Activated CD8-positive, alpha-beta memory T cell treated with anti-CD3 and anti-CD28 coated beads, Interleukin-2, amount 50 U/mL, for 1 hour (primary cell): ENCODE measurements around the gene DEXI.

Experiments used
- DNase-seq: peaks from one replicate; pipeline ENCODE4 v3.0.0-alpha.2; 2020; ENCODE audit errors: extremely low read depth

DEXI gene

DNA sequence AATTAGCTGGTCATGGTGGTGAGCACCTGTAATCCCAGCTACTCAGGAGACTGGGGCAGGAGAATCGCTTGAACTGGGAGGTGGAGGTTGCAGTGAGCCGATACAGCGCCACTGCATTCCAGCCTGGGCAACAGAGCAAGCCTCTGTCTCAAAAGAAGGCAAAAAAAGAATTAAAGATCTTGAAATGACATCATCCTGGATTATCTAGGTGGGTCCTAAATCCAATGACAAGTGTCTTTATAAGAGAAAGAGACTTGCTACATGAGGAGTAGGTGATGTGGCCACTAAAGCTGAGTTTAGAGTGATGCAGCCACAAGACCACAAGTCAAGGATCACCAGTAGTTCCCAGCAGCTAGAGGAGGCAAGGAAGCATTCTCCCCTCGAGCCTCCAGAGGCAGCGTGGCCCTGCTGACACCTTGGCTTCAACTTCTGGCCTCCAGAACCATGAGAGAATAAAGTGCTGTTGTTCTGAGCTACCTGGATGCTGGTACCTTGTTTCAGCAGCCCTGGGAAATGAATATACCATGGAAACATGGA is 49.4 kb downstream of the DEXI start:
- no peak for DNase-seq

DNA sequence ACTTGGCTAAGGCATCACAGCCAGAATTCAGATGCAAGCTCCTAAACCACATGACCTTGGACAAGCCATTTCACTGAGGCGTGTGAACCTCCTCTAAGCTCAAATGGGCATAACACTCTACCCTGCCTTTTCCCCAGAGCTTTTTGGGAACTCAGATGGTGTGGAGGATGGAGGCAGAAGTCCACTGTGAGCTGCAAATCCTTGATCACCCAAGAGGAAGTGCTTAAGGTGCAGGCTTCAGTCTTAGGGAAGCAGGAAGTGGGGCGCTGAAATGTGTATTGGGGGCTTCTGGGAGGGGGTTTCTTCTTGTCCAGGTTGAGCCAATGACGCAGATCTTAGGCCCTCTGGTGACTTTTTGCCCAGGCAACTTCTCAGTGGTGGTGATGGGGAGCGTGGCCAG is 52.4 kb downstream of the DEXI start:
- no peak for DNase-seq

DNA sequence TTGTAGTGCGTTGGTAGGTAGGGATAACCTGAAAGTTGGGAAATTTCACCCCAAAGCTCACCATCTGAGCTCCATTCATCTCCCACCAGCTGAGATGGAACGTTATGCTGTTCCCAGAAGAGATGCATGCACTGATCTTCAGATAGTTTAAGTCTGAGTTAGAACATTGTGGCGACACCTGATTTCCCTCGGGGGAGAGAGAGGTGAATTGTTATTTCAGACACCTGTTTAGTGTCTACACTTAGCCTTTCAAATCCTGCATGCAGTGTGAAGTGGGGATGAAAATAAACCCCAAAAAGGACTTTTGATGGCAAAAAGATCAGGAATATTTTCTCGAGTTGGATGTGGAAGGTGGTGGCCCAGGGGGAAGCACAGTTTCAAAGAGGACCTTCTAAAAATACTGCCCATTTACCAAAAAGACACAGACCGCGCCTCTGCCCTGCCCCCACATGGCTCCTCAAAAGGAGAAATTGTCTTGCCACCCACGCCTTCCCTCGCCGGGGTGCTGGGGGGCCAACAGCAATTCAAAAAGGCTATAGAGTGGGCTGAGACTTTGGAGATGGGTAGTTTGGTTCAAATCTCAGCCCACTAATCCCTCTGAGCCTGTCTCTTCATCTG is 53.8 kb downstream of the DEXI start:
- no peak for DNase-seq

DNA sequence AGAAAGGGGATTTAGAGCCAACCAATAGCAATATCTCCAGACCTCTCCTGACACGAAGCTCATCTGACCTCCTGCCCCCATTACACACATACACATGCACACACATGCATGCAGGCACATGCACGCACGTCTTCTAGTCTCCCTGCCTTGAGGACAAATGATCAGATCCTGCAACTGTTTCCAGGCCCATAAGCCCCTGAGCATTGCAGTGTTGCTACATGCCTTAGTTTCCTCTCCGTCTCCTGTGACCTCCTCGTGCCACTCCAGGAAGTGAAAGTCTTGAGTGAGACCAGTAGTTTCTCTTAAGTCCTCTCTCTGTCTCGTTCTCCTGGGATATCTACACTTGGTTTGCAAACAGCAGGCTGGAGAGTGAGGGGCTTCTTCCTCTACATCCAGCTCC is 57.0 kb downstream of the DEXI start:
- no peak for DNase-seq

DNA sequence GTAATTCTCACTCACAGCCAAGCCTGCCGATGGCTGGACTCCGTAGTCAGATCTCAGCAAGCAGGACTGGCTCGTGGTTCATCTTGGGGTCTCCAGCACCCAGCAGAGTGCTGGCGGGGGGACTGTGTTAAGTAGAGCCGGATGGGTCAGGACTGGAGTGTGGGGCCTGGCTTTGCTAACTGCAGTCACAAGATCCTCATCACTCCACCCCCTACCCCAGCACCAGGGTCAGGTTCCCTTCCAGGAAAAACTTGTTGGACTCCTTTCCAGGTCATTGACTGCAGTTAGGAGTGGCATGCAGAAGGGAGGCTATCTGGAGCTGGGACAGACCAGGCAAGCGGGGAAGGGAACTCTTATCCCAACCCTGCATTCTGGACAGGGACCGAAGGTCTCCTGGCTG is 59.3 kb downstream of the DEXI start:
- DNase-seq: no peak

DNA sequence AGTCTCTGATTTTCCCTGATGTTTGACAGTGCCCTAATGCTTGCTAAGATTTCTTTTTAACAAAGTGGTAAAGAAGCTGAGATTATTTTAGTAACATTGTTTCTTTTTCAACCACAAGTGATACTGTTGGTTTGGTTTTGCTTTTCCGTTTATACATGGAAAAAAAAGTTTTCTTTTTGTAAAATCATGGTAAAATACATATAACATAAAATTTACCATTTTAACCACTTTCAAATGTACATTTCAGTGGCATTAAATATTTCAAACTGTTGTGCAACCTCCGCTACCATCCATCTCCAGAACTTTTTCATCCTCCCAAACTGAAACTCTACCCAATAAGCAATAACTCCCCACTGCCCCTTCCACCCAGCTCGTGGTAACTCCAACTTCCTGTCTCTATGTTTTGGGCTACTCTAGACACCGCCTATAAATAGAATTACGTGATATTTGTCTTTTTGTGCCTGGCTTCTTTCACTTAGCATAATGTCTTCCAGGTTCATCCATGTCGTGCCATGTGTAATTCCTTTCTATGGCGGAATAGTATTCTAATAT is 60.7 kb downstream of the DEXI start:
- DNase-seq: no peak

DNA sequence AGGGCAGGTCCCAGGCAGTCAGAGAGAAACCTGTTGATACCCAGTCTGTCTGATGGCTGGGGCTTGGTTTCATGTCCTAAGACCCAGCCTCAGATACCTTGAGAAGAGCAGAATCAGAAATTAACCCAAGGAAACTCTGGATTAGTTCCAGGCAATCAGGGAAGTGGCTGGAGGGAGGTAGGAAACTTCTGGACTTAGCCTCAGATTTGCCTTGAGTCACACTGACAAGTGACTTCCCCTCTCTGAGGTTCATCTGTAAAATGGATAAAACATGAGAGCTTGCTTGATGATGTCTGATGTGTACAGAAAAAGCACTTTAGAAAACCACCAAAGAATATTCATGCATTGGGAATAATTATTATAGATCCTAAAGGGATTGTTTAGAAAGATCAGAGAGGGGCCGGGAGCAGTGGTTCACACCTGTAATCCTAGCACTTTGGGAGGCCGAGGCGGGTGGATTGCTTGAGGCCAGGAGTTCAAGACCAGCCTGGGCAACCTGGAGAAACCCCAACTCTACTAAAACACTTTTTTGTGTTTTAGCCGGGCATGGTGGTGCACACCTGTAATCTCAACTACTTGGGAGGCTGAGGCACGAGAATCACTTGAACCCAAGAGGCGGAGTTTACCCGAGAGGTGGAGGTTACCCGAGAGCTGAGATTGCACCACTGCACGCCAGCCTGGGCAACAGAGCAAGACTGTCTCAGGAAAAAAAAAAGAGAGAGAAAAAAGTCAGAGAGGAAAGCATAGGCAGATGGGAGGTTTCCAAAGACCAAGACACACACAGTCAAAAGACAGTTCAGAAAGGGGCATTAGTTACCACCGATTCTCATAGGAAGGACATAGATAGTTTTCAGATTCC is 61.4 kb downstream of the DEXI start:
- DNase-seq: no peak

DNA sequence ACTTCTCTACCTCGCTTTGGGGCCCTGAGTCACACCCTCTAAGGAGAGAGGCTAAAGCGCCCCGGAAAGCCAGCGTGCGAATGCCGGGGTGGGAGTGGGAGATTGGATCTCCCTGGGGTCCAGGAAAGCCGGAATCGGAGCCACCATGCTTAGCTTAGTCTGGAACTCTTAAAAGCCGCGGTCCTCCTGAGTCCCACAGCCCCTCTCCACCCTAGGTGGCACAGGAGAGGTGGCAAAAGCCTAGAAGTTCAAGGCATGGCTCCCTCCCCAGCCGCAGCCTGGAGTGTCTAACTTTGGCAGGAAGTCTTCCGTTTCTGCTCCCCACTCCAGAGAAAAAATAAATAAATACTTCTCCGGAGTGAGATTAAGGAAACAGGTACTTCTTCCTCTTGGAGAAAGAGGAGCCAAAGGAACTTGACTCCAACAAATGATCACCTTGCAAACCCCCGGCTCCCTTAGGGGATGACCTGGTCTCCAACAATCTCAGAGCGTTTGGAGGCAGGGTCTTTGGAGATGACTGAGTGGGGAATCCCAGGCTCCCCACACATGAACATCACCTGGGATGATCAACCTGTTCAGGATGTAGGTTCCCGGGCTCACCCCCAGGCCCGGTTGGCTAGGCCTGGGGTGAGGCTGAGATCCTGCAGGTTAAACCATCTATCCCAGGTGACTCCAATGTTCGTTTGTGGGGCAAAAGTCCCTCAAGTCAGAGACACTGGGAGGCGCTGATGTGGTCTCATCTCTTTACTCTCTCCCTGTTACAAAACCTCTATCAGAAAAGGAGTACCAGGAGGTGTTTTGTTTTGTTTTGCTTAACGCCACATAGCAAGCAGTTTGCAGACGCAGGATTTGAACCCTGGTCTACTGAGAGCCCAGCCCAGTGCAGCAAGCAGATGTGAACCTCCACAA is 62.3 kb downstream of the DEXI start:
- DNase-seq: no peak
